Stimulated activated CD8-positive, alpha-beta memory T cell treated with anti-CD3 and anti-CD28 coated beads, Interleukin-7, amount 100 ng/mL, for 24 hours (primary cell): Measurements from ENCODE around the gene TMUB2.
A peak's percentile ranks its signal among the peaks of the same experiment; 100 is the strongest.

Source experiments
- DNase-seq: peaks from one replicate; pipeline ENCODE4 v3.0.0-alpha.2; 2020; ENCODE audit warnings: low read depth

Gene TMUB2

DNA sequence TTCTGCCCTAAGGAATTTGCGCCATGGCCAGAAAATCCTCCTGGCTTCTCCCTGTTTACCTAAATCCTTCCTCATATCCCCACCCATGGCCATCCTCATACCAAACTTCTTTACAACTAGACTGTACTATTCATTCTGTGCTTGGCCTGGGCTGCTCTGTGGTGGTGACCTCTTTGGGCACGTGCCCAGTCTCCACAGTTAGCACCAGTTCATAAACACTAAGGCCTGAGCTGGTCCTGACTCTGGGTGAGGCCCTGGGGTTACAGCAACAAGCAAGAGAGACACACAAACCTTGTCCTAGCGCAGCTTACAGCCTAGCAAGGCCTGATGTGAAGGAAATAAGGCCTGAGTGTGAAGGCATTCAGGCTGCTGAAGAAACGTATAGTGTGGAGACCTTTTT is 16.0 kb downstream of the TMUB2 start:
- no peak for DNase-seq

DNA sequence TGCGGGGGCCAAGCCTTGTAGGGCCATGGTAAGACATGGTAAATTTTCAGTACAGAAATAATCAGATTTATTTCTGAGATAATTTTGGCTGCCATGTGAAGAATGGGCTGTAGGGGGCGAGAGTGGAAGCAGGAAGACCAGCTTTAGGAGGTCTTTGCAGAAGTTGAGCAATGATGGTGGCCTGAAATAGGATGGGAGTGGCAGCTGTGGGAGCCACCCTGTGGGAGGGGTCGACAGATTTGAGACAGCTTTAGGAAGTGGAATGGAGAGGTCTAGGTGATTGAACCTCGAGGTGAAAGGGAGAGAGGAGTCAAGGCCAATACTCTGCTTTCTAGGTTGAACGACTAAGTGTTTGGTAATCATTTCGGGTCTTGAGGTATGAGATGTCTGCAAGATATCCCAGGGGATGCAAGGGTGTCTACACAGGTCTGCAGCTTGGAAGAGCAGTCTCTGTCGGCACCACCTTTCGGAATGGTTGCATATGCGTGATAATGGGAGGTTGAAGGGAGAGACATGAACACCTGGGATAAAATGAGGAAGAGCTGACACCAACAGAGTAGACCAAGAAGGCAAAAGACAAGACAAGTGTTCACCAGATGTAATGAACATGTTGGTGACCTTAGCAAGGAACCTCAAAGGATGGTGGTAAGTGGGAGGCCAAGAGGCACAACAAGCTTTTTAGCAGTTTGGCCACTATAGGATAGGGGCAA is 17.1 kb downstream of the TMUB2 start:
- DNase-seq = no peak

DNA sequence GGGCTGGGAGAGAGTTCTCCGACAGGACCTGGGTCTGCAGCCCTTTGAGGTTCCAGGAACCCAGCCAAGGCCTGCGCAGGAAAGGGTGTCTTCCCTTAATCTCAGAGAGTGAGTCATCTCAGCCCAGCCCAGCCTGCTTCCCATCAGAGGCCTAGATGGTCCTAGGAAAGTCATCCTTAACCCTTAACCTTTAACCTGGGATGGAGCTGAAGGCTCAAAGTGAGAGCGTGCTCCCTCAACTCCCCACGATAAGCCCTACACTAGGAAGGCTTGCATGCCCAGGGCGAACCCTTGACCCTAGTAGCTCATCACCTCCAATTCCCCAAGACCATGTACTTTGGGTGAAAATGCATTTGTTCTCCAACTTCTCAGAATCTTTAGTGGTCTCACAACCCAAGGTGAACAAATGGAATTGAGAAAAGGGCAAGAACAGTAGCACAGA is 17.7 kb downstream of the TMUB2 start:
- DNase-seq = no peak

DNA sequence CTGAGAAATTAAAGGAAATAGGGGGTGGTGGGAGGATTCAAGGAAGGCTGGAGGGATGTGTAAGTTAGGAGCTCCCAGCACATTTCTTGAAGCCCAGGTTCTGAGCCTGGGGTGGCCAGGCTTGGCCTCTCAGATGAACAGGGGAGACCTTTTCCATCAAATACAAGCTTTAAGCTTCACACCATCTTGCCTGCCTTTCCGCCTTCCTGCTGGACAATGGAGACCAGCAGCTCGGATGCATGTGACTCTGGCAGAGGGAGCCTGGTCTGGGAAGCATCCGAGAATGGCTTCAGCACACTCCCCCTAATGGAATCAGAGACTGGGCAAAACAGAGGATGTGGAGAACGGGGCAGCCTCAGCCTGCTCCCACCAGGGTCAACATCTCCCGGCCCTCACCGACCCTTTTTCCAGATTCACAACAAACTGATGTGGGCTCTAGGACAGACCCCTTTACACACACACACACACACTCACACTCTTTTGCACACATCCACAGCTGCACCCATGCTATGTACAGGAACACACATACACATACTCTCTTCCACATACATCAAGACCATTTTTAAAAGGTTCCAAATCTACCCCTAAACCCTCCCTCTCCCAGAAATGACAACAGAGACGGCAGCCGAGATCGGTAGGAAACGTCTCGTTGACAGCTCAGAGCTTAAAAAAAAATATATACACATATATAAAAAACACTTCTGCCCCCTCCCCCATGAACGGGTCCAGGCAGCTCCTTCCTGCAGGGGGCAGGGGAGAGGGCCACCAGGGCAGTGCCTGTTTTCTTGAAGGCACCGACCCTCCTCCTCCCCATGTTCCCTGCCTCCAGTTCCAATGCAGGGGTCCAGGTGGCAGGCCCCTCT is 19.4 kb downstream of the TMUB2 start:
- no peak for DNase-seq

DNA sequence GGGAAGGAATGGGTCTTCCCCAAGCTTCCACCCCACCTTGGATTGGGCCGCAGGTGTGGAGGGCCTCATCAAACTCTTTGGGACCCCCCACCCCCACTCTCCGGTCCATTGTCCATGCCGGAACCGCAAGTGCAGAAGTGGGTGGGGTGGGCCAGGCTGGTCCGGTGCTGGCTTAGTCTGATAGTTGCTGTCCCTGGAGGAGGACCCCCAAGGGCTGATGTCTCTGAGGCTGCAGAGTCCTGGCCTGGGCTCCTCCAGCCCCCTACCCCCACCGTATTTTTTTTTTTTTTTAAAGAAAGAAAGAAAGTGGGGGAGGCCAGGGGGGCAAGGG is 20.0 kb downstream of the TMUB2 start:
- no peak for DNase-seq

DNA sequence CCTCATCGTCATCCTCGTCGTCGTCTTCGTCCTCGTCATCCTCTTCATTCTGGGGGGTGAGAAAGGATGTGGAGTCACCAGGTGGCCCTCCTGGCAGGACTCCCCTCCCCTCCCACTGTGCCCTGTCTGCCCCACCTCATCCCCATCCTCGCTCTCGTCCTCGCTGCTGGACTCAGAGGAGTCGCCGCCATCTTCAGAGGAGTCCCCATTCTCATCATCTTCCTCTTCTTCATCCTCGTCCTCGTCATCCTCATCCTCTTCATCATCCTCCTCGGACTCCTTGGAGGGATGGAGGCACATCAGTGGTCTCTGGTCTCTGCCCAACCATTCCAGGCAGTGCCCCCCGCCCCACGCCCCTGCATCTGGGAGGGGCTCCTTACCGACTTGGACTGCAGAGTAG is 20.5 kb downstream of the TMUB2 start:
- DNase-seq = no peak

DNA sequence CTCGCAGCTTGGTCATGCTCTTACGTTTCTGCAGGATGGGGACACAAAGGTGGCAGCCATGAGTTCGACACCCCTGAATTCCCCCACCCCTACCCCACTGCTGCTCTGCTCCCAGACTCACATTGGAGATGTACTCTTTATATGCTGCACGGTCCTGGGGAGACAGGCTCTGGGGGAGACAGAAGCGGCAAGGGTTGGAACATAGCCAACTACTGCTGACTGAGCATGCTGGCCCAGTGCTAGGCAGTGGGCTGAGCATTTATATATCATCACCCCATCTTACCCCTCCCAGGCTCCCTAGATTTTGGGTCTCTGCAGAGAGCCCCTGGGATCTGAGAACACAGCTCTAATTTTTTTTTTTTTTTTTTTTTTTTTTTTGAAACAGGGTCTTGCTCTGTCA is 21.0 kb downstream of the TMUB2 start:
- no peak for DNase-seq

DNA sequence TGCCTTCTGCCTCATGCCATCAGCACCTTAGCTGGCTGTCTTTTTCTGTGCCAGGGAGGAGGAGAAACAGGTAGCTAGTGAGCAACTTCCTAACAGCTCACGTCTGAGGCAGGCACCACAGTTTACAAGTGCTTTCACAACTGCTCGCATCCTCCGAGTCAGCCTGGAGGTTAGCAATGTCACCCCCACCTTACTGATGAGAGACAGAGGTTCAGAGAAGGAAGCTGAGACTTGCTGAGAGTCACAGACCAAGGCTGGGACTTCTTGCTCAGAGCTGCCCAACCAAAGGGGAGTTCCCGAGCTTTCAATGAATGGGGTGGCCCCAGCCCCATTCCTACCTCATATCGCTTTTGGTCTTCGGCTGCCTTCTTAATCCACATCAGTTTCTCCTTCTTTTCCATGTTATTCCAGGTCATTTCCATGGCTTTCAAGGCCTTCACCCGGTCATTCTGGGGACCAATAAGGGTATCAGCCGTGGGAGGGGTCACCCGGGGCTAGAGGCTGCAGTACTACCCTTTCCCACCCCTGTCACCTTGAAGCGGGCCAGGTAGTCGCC is 23.1 kb downstream of the TMUB2 start:
- DNase-seq = no peak

DNA sequence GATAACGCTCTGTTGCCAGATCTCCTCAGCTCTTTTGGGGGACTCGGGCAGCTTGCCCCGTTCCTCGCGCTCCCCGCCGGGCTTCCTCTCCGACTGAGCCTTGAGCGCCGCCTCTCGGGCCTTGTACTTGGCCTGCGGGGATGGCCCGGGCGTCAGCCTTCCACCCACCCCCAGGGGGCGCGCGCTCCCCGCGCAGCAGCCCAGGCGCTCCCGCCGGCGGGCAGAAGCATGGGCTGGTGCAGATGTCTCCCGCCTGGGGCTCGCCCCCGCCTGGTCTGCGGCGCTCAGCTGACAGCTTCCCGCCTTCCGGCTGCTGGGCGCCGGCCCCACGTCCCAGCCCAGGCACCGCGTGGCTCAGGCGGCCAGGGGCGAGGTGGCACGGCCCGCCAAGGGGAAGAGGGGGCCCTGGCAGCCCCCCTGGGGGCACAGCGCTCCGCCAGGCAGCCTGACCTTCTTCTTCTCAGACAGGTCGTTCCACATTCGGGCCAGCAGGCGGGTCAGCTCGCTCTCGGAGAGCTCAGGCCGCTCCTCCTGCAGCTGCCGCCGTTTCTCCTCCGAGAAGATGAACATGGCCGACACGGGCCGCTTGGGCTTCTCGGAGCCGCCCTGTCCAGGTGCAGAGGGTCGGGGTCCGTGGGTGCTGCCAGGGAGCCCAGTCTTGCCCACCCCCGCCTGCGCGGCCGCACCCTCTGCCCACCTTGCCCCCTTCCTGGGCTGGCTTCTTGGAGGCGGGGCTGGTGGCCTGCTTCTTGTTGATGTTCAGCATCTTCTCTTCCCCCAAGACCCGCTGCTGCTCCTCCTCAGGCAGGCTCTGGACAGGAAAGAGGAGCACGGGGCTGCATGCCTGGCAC is 23.8 kb downstream of the TMUB2 start:
- DNase-seq = peak; percentile 75

DNA sequence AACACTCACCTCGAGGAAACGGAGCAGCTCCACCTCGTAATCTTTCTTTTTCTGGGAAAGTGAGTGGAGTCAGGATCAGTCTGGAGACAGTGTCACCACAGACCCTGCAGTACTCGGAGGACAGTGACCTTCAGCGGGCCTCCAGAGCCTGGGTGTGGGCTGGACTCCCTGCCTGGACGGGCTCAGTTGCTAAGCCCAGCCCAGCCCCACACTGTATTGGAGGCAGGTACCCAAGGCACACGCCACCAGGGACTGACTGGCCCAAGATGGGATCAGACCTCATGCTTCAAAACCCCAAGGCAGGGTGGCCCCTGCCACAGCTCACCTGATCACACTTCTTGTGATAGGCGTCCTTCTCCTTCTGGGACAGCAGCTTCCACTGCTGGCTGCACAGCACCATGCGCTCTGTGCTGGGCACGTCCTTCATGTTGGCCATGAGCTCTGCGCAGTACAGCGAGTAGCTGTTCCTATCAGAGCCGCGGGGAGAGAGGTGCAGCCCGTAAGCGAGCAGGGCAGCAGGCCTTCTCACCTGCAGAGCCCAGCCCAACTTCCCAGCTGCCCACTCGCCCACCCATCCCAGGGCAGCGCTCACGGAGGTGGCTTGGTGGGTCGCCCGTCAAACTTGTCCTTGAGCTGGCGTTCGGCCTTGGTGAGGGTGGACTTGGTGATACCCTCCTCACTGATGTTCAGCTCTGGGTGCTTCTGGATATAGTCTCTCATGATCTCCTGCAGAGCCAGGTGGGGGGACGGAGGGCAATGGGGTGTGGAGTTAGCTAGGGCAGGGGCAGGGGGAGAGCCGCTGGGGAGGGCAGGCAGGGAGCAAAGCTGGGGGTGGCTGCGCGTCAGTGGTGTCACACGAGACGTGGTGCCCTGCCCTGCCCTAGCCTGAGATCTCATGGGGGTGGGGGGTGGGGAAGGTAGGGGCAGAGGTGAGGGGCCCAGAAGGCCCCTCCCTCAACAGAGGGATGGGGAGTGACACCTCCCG is 24.8 kb downstream of the TMUB2 start:
- DNase-seq = no peak

DNA sequence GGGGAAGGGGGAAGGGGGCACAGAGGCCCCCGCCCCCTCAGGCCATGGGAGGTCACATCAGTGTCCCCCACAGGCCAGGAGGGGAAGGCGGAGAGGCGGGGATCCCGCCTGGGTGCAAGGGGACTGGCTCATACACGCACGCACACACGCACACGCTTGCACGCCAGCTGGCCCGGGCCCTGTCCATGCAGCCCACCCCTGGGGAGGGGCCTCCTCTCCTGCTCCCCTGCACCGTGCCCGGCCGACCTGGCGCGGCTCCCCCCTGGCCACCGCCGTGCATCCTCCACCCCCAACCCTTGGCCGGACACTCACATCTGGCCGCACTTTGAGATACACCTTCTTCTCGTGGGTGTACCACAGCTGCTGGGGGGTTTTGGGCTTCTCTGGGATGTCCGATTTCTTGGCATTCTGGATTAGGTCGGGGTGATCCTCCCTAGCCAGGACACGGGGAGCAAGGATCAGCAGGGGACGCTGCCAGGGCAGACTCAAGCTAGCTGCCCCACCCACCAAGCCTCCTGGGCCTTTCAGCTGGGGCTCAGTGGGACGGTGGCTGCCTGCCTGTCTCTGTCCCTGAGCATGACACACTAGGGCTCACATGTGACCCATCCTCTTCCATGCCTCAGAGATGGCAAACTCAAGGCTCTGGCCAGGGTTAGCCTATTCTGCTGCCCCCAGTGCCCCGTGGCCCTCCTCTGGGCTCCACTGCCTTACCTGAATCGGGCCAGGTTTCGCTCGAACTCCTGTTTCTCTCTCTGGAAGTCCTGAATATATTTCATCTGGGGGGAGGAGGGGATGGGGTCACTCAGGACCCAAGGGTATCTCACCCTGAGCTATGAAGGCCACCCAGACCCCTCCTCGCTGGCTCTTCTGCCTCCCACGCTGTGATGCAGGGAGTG is 26.0 kb downstream of the TMUB2 start:
- DNase-seq = no peak

DNA sequence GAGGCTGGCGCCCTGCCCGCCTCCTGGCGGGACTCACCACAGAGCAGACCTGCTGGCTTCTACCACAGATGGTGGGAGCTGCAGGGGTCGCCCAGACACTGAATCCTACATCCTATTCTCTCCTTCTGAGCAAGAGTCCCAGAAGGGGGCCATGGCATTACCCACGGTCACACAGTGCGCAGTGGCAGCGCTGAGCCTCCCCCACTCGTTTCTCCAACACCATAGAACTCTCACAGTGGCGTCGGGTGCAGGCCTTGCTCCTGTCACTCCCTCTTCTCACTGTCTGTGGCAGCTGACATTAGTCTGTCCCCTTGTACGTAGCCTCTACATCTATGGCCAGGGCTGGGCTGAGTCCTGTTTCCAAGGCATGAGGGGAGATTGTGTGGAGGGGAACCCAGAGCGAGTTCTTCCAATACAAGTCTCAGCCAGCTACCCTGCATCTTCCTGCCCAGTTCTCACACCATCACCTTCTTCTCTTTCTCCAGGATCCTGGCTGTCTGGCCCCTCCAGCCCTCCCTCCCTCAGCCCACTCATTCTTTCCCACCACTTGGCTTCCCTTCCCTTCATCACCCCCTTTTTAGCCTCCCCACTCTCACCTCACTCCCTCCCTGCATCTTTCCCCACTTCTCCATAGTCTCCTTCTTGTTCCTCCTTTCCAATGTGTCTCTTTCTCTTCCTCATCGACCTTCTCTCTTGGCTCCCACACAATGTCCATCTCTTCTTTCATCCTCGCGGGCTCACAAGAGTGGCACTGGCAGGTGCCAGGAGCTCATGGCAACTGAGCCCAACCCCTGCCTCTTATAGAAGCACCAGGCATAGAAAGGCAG is 26.8 kb downstream of the TMUB2 start:
- no peak for DNase-seq

DNA sequence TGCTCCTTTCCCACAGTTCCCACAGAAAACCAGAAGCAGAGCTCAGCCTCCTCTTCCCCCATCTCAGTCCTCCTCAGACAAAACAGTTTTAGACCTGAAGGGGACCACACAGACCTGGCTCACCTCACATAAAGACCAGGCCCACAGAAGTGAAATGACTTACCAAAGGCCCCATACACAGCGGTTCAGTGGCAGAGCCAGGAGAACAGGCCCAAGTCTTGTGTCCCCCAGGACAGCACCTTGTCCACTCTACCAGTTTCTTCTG is 27.4 kb downstream of the TMUB2 start:
- DNase-seq = no peak

DNA sequence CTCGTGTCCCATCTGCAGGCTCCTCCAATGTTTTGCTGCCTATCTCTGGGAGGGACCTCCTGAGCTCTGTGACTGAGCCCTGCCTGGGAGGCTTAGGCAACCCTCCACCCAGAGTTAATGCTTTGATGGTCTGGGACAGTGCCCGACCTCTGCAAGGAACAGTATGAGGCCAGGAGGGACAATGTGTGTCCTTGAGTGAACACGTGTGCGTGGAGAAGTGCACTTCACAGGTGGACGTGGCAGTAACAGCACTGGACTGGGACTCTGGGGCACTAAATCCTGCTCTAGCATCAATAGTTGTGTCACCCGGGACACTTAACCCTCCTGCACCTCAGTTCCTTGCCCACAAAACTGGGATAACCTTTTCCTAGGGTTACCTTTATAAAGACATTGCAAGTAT is 28.1 kb downstream of the TMUB2 start:
- no peak for DNase-seq

DNA sequence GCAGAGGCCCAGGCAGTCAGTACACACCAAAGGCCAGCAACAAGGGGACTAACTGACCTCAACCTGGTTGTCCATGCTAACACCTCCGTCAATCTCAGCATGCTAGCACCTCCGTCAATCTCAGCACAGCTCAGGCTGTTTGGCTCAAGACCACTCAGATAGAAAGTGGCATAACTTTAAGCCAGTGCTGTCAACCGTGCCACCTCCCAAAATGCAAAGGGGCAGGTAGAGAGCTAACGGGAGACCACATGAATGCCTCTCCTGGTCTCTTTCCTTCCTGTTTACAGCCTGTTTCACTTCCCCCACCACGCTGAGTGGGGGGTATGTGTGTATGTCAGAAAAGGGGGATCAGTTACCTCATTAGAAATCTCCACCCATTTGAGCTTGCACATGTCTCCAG is 29.4 kb downstream of the TMUB2 start:
- no peak for DNase-seq

DNA sequence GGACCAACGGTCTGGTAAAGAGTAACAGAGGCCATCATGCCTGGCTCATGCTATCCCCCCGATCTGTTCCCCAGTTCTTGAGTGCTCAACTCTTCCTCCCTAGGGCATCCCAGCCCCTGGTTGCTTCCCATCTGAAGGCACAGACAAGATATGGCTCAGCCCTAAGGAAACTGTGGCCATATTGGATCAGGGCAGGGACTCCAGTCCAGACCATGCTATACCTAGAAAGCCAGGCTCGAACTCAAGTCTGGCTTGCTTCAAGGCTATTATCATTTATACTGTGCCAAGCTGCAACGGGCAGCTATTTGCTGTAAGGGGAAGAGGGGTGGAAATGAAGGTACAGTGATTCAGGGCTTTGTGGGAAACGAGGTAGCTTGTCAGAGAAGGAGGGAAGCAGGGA is 29.9 kb downstream of the TMUB2 start:
- no peak for DNase-seq

DNA sequence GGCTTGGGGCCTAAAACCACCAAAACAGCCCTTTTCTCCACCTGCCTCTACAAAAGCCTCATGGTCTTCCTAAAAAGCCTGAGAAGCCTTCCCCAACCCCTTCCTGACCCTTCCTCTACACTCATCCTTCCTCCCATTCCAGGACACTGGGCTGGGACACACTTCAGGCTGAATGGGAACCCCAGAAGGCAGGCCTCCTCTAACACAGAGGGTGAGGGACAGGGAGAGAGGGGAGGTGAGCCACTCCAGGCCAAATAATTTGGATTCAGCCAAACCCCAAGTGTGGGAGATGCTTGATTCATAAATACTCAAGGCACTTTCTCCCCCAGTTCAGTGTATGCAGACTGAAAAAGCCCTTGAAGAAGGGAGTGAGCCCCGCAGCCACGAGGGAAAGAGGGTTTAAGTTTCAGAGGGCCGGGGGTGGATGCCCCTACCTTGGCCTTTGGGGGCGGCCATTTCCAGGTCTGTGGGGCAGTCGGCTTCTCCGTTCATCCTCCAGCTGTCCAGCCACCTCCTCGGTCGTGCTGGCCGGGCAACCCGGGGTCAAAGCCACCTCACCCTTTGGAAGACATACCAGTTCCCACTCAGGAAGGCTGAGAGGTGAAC is 31.1 kb downstream of the TMUB2 start:
- DNase-seq = no peak

DNA sequence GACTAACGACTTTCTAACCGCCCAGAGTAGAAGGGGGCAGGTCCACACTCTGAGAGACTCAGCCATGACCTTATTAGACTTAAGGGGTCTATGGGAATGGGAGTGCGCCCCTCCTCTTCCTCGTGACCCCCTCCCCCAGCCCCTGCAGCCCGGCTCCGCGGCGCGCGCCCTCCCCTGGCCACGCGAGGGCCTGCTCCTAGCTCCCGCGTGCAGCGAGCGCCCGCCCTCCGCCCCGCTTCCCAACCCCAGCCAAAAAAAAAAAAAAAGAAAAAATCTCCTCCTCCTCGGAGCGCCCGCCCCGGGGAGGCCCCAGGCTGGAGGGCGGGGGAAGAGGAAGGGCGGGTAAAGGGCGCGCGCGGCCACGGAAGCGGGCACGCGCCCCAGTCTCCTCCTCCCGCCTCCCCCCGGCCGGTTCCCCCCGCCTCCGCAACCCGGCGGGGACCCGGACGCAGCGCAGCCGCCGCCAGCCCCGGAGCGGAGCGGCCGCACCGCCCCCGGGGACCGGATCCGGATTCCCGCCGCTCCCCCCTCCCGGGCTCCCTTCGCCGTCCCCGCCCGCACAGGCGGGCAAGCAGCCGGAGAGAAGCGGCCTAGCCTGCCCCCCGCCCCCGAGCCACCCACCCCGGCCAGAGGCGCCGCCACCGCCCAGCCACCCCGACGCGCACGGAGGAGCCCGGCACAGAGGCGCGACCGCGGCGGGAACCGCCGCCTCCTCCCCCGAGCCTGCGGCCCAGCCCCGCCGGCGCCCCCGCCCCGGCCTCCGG is 31.8 kb downstream of the TMUB2 start:
- DNase-seq = no peak
